ENCODE data around the gene NTM.

The NTM gene

GRCh38 chr11:131581046-131581445, 210.6 kb downstream of the NTM start:
- H3K4me3 ChIP-seq (ENCODE audit: low read length) = no peak overlapping the region
- H3K4me1 ChIP-seq (ENCODE audit: insufficient read depth, low read length) = no peaks in the 10 kb centered on the region
- no peaks in the 10 kb centered on the region for H3K27me3 ChIP-seq (ENCODE audit: insufficient read depth, low read length)
- H3K9me3 ChIP-seq (ENCODE audit: low read length) = no peaks in the 10 kb centered on the region
- no peaks in the 10 kb centered on the region for H3K36me3 ChIP-seq (ENCODE audit: insufficient read depth, low read length)
- no peak overlapping the region for H2AFZ ChIP-seq (ENCODE audit: low read depth, low read length)

- H2AFZ ChIP-seq (ENCODE audit: low read depth, low read length) = no peak overlapping the region
- no peaks in the 10 kb centered on the region for H3K36me3 ChIP-seq (ENCODE audit: insufficient read depth, low read length)
- no peaks in the 10 kb centered on the region for H3K9me3 ChIP-seq (ENCODE audit: low read length)
- H3K27me3 ChIP-seq (ENCODE audit: insufficient read depth, low read length) = no peaks in the 10 kb centered on the region
- no peak overlapping the region for H3K4me3 ChIP-seq (ENCODE audit: low read length)
- H3K4me1 ChIP-seq (ENCODE audit: insufficient read depth, low read length) = no peaks in the 10 kb centered on the region
Measured at GRCh38 chr11:131582021-131582525, 211.7 kb downstream of the NTM start.

- Histone ChIP-seq H3K27me3 (ENCODE audit: insufficient read depth, low read length) (no peaks in the 10 kb centered on the region), H2AFZ (ENCODE audit: low read depth, low read length) (no peak overlapping the region), H3K4me1 (ENCODE audit: insufficient read depth, low read length) (no peaks in the 10 kb centered on the region), H3K9me3 (ENCODE audit: low read length) (no peaks in the 10 kb centered on the region), H3K36me3 (ENCODE audit: insufficient read depth, low read length) (no peaks in the 10 kb centered on the region), H3K4me3 (ENCODE audit: low read length) (no peak overlapping the region)
Measured at GRCh38 chr11:131583421-131583820, 213.0 kb downstream of the NTM start.

- no peak overlapping the region for H3K4me3 ChIP-seq (ENCODE audit: low read length)
- no peaks in the 10 kb centered on the region for H3K36me3 ChIP-seq (ENCODE audit: insufficient read depth, low read length)
- H3K4me1 ChIP-seq (ENCODE audit: insufficient read depth, low read length) = no peaks in the 10 kb centered on the region
- no peak overlapping the region for H2AFZ ChIP-seq (ENCODE audit: low read depth, low read length)
- H3K27me3 ChIP-seq (ENCODE audit: insufficient read depth, low read length) = no peaks in the 10 kb centered on the region
- H3K9me3 ChIP-seq (ENCODE audit: low read length) = no peaks in the 10 kb centered on the region
Measured at GRCh38 chr11:131583938-131584337, 213.5 kb downstream of the NTM start.

GRCh38 chr11:131584785-131585592, 214.6 kb downstream of the NTM start:
- no peaks in the 10 kb centered on the region for H3K36me3 ChIP-seq (ENCODE audit: insufficient read depth, low read length)
- no peaks in the 10 kb centered on the region for H3K4me1 ChIP-seq (ENCODE audit: insufficient read depth, low read length)
- H3K9me3 ChIP-seq (ENCODE audit: low read length) = no peaks in the 10 kb centered on the region
- no peaks in the 10 kb centered on the region for H3K27me3 ChIP-seq (ENCODE audit: insufficient read depth, low read length)
- no peak overlapping the region for H2AFZ ChIP-seq (ENCODE audit: low read depth, low read length)
- no peak overlapping the region for H3K4me3 ChIP-seq (ENCODE audit: low read length)

- H2AFZ ChIP-seq (ENCODE audit: low read depth, low read length) = no peak overlapping the region
- H3K9me3 ChIP-seq (ENCODE audit: low read length) = no peaks in the 10 kb centered on the region
- H3K27me3 ChIP-seq (ENCODE audit: insufficient read depth, low read length) = no peaks in the 10 kb centered on the region
- no peaks in the 10 kb centered on the region for H3K4me1 ChIP-seq (ENCODE audit: insufficient read depth, low read length)
- H3K36me3 ChIP-seq (ENCODE audit: insufficient read depth, low read length) = no peaks in the 10 kb centered on the region
- H3K4me3 ChIP-seq (ENCODE audit: low read length) = no peak overlapping the region
Measured at GRCh38 chr11:131588057-131588456, 217.6 kb downstream of the NTM start.

- H3K36me3 ChIP-seq (ENCODE audit: insufficient read depth, low read length) = no peaks in the 10 kb centered on the region
- no peak overlapping the region for H3K4me3 ChIP-seq (ENCODE audit: low read length)
- H3K27me3 ChIP-seq (ENCODE audit: insufficient read depth, low read length) = no peaks in the 10 kb centered on the region
- no peaks in the 10 kb centered on the region for H3K4me1 ChIP-seq (ENCODE audit: insufficient read depth, low read length)
- no peak overlapping the region for H2AFZ ChIP-seq (ENCODE audit: low read depth, low read length)
- H3K9me3 ChIP-seq (ENCODE audit: low read length) = no peaks in the 10 kb centered on the region
Measured at GRCh38 chr11:131591051-131591461, 220.6 kb downstream of the NTM start.

- no peaks in the 10 kb centered on the region for H3K36me3 ChIP-seq (ENCODE audit: insufficient read depth, low read length)
- H2AFZ ChIP-seq (ENCODE audit: low read depth, low read length) = no peak overlapping the region
- no peaks in the 10 kb centered on the region for H3K9me3 ChIP-seq (ENCODE audit: low read length)
- no peaks in the 10 kb centered on the region for H3K4me1 ChIP-seq (ENCODE audit: insufficient read depth, low read length)
- no peak overlapping the region for H3K4me3 ChIP-seq (ENCODE audit: low read length)
- H3K27me3 ChIP-seq (ENCODE audit: insufficient read depth, low read length) = no peaks in the 10 kb centered on the region
Measured at GRCh38 chr11:131592152-131592551, 221.7 kb downstream of the NTM start.

- H3K9me3 ChIP-seq (ENCODE audit: low read length) = no peaks in the 10 kb centered on the region
- no peaks in the 10 kb centered on the region for H3K36me3 ChIP-seq (ENCODE audit: insufficient read depth, low read length)
- H2AFZ ChIP-seq (ENCODE audit: low read depth, low read length) = no peak overlapping the region
- H3K4me1 ChIP-seq (ENCODE audit: insufficient read depth, low read length) = no peaks in the 10 kb centered on the region
- no peaks in the 10 kb centered on the region for H3K27me3 ChIP-seq (ENCODE audit: insufficient read depth, low read length)
- H3K4me3 ChIP-seq (ENCODE audit: low read length) = no peak overlapping the region
Measured at GRCh38 chr11:131592734-131593133, 222.3 kb downstream of the NTM start.

GRCh38 chr11:131593301-131593700, 222.9 kb downstream of the NTM start:
- Histone ChIP-seq H2AFZ (ENCODE audit: low read depth, low read length) (no peak overlapping the region), H3K4me3 (ENCODE audit: low read length) (no peak overlapping the region), H3K9me3 (ENCODE audit: low read length) (no peaks in the 10 kb centered on the region), H3K4me1 (ENCODE audit: insufficient read depth, low read length) (no peaks in the 10 kb centered on the region), H3K36me3 (ENCODE audit: insufficient read depth, low read length) (no peaks in the 10 kb centered on the region), H3K27me3 (ENCODE audit: insufficient read depth, low read length) (no peaks in the 10 kb centered on the region)

GRCh38 chr11:131595797-131596196, 225.4 kb downstream of the NTM start:
- Histone ChIP-seq H3K4me1 (ENCODE audit: insufficient read depth, low read length) (no peaks in the 10 kb centered on the region), H3K36me3 (ENCODE audit: insufficient read depth, low read length) (no peaks in the 10 kb centered on the region), H3K27me3 (ENCODE audit: insufficient read depth, low read length) (no peaks in the 10 kb centered on the region), H3K9me3 (ENCODE audit: low read length) (no peaks in the 10 kb centered on the region), H2AFZ (ENCODE audit: low read depth, low read length) (no peak overlapping the region), H3K4me3 (ENCODE audit: low read length) (no peak overlapping the region)

- no peak overlapping the region for H2AFZ ChIP-seq (ENCODE audit: low read depth, low read length)
Measured at GRCh38 chr11:131597890-131598289, 227.5 kb downstream of the NTM start.

GRCh38 chr11:131598305-131598704, 227.9 kb downstream of the NTM start:
- no peaks in the 10 kb centered on the region for H3K36me3 ChIP-seq (ENCODE audit: insufficient read depth, low read length)
- no peak overlapping the region for H3K4me3 ChIP-seq (ENCODE audit: low read length)
- no peaks in the 10 kb centered on the region for H3K4me1 ChIP-seq (ENCODE audit: insufficient read depth, low read length)
- no peaks in the 10 kb centered on the region for H3K27me3 ChIP-seq (ENCODE audit: insufficient read depth, low read length)
- H3K9me3 ChIP-seq (ENCODE audit: low read length) = no peaks in the 10 kb centered on the region
- H2AFZ ChIP-seq (ENCODE audit: low read depth, low read length) = no peak overlapping the region

More at GRCh38 chr11:131597890-131598289, 227.5 kb downstream of the NTM start:
- H3K36me3 ChIP-seq (ENCODE audit: insufficient read depth, low read length) = no peaks in the 10 kb centered on the region
- no peaks in the 10 kb centered on the region for H3K9me3 ChIP-seq (ENCODE audit: low read length)
- no peaks in the 10 kb centered on the region for H3K27me3 ChIP-seq (ENCODE audit: insufficient read depth, low read length)
- H3K4me3 ChIP-seq (ENCODE audit: low read length) = no peak overlapping the region
- no peaks in the 10 kb centered on the region for H3K4me1 ChIP-seq (ENCODE audit: insufficient read depth, low read length)

- H2AFZ ChIP-seq (ENCODE audit: low read depth, low read length) = no peak overlapping the region
- no peaks in the 10 kb centered on the region for H3K4me1 ChIP-seq (ENCODE audit: insufficient read depth, low read length)
- no peak overlapping the region for H3K4me3 ChIP-seq (ENCODE audit: low read length)
- H3K9me3 ChIP-seq (ENCODE audit: low read length) = no peaks in the 10 kb centered on the region
- H3K27me3 ChIP-seq (ENCODE audit: insufficient read depth, low read length) = no peaks in the 10 kb centered on the region
- H3K36me3 ChIP-seq (ENCODE audit: insufficient read depth, low read length) = no peaks in the 10 kb centered on the region
Measured at GRCh38 chr11:131599285-131599684, 228.9 kb downstream of the NTM start.

Measured in neuron (in vitro differentiated cells).